ENCODE measurements around the gene TSPAN17.

- TF ChIP-seq CTCF (IDR thresholded peaks at IDR 0.05) (peak in 8 of 12 donors; percentile 11 to 55 (median 24)), POLR2A (IDR thresholded peaks at IDR 0.05) (no peak)
Observed at GRCh38 chr5:176675676-176676360, 28.5 kb downstream of the TSPAN17 start.
